ENCODE data around the gene GSTP1. TPM values are rescaled to one million over a fixed set of nuclear protein-coding genes. Genes with fewer than 3 reads are reported as not detected.

Gene GSTP1
- total and polyA plus RNA-seq, 2 experiments from 2014 or later, result 1,040 to 1,982 TPM

GRCh38 chr11:67627812-67628624 is 44.4 kb downstream of the GSTP1 start:
- no peaks in the 10 kb centered on the region for H4K20me1 ChIP-seq (ENCODE audit: insufficient read depth, poor library complexity, severe bottlenecking)
- WGBS (ENCODE audit: low lambda C conversion rate, missing lambda C conversion rate), result 79% methylated on average over 15 of the region's 15 CpGs
- DNase-seq (ENCODE audit: low spot score), result no peak

DNA sequence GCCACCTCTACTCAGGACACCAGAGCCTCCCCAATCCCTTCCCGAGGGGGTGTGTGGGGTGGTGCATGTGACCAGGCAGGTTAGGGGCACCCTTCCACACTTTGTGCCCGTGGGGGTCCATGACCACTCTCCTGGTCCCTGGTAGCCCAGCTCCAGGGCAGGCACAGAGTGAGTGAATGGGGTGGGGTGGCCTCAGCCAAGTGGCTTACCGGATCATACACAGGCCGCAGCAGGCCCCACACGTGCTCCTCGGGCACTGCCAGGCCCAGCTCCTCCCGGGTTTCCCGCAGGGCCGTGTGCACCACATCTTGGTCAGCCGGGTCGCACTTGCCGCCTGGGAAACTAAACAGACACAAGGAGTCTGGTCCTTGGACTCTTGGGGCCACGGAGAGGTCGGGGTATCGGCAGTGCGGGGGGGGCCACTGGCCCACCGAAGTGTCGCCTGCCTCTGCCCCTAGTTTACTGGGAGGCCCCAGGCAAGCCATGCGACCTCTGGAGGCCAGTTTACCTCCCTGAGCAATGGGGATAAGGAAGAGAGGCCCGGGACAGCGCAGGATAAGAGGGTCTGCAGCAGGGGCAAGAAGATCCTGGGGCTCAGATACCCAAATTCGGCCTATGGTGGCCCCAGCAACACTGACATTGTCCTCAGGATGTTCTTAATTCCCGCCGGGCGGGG is 45.2 kb downstream of the GSTP1 start:
- no peak for DNase-seq (ENCODE audit: low spot score)
- Histone ChIP-seq H3K36me3 (replicated peaks; ENCODE audit: insufficient read depth, low read depth) (no peaks in the 10 kb centered on the region), H3K4me1 (ENCODE audit: insufficient read depth) (peaks cover 13% of the 10 kb centered on the region), H3K4me2 (peak overlapping the region; percentile 98), H4K20me1 (ENCODE audit: insufficient read depth, poor library complexity, severe bottlenecking) (no peaks in the 10 kb centered on the region), H3K4me3 (no peak overlapping the region), H3K27ac (no peak overlapping the region), H3K9me3 (ENCODE audit: low read depth) (no peaks in the 10 kb centered on the region), H3K79me2 (no peaks in the 10 kb centered on the region), H3K27me3 (no peaks in the 10 kb centered on the region), H3K9me2 (replicated peaks; ENCODE audit: insufficient read depth) (no peaks in the 10 kb centered on the region), H2AFZ (no peak overlapping the region)
- TF ChIP-seq EZH2 (IDR thresholded peaks at IDR 0.05; ENCODE audit: borderline replicate concordance), result no peak
- WGBS (ENCODE audit: low lambda C conversion rate, missing lambda C conversion rate), result 57% methylated on average over 25 of the region's 25 CpGs

More at GRCh38 chr11:67627812-67628624, 44.4 kb downstream of the GSTP1 start:
- H3K4me1 ChIP-seq (ENCODE audit: insufficient read depth), result peaks cover 13% of the 10 kb centered on the region
- H3K9me2 ChIP-seq (replicated peaks; ENCODE audit: insufficient read depth), result no peaks in the 10 kb centered on the region
- H3K4me2 ChIP-seq, result no peak overlapping the region
- no peak overlapping the region for H3K4me3 ChIP-seq
- TF ChIP-seq EZH2phosphoT487 (IDR thresholded peaks at IDR 0.05; ENCODE audit: low read depth, severe bottlenecking, unreplicated experiment) (no peak), EZH2 (IDR thresholded peaks at IDR 0.05; ENCODE audit: borderline replicate concordance) (no peak)
- TF ChIP-seq, protein P1, sequence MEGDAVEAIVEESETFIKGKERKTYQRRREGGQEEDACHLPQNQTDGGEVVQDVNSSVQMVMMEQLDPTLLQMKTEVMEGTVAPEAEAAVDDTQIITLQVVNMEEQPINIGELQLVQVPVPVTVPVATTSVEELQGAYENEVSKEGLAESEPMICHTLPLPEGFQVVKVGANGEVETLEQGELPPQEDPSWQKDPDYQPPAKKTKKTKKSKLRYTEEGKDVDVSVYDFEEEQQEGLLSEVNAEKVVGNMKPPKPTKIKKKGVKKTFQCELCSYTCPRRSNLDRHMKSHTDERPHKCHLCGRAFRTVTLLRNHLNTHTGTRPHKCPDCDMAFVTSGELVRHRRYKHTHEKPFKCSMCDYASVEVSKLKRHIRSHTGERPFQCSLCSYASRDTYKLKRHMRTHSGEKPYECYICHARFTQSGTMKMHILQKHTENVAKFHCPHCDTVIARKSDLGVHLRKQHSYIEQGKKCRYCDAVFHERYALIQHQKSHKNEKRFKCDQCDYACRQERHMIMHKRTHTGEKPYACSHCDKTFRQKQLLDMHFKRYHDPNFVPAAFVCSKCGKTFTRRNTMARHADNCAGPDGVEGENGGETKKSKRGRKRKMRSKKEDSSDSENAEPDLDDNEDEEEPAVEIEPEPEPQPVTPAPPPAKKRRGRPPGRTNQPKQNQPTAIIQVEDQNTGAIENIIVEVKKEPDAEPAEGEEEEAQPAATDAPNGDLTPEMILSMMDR (IDR thresholded peaks at IDR 0.05; ENCODE audit: poor library complexity), result no peak
- H3K27ac ChIP-seq, result no peak overlapping the region
- no peak overlapping the region for H2AFZ ChIP-seq
- H3K36me3 ChIP-seq (replicated peaks; ENCODE audit: insufficient read depth, low read depth), result no peaks in the 10 kb centered on the region
- no peaks in the 10 kb centered on the region for H3K27me3 ChIP-seq
- H3K9me3 ChIP-seq (ENCODE audit: low read depth), result no peaks in the 10 kb centered on the region
- H3K79me2 ChIP-seq, result no peaks in the 10 kb centered on the region

- Histone ChIP-seq H3K9me2 (replicated peaks; ENCODE audit: insufficient read depth) (no peaks in the 10 kb centered on the region), H4K20me1 (ENCODE audit: insufficient read depth, poor library complexity, severe bottlenecking) (no peaks in the 10 kb centered on the region), H3K79me2 (no peaks in the 10 kb centered on the region), H3K4me3 (peak within 1 kb of the TSS; percentile 32), H3K4me2 (peak within 1 kb of the TSS; percentile 98), H3K27me3 (no peaks in the 10 kb centered on the region), H3K9me3 (ENCODE audit: low read depth) (no peaks in the 10 kb centered on the region), H3K4me1 (ENCODE audit: insufficient read depth) (peaks cover 13% of the 10 kb centered on the region), H2AFZ (peak within 1 kb of the TSS; percentile 71), H3K27ac (peak within 1 kb of the TSS; percentile 93), H3K36me3 (replicated peaks; ENCODE audit: insufficient read depth, low read depth) (no peaks in the 10 kb centered on the region)
- TF ChIP-seq, protein P1 (IDR thresholded peaks at IDR 0.05; ENCODE audit: poor library complexity), result peak; percentile 93
- no peak for TF ChIP-seq EZH2phosphoT487 (IDR thresholded peaks at IDR 0.05; ENCODE audit: low read depth, severe bottlenecking, unreplicated experiment)
- no peak for TF ChIP-seq EZH2 (IDR thresholded peaks at IDR 0.05; ENCODE audit: borderline replicate concordance)
- 2% methylated on average over 73 of the region's 102 CpGs for WGBS (ENCODE audit: low lambda C conversion rate, missing lambda C conversion rate)
- DNase-seq (ENCODE audit: low spot score), result peak; percentile 93
Measured at GRCh38 chr11:67629386-67630227, 46.0 kb downstream of the GSTP1 start, which contains the start of gene NUDT8. Gene NUDT8 (minus strand): TSS chr11:67629937. CDS start chr11:67629911, 26 bp downstream.
